IMR-90 (cell line): ENCODE results near the gene SUGCT. TPM values are rescaled to one million over a fixed set of nuclear protein-coding genes. Genes with fewer than 3 reads are reported as not detected.

Source experiments
- ATAC-seq: fragments of 200-7000 bp; cut with Tn5 transposase; 2 replicates; pipeline ENCODE4 v1.9.1; 2020; ENCODE audit warnings: low read depth, mild to moderate bottlenecking, moderate library complexity
- BruUV-seq: library from RNA; stranded (reverse); fragments of 400-500 nt; replicated peaks from 2 replicates; lab custom pipeline; 2021; lab: Mats Ljungman, UMichigan
- CTCF ChIA-PET: fragments of 300-600 bp; formaldehyde crosslinking; extraction: SDS; loops from one replicate; lab custom pipeline; 2021; ENCODE audit warnings: antibody characterized with exemption; lab: Yijun Ruan, JAX
- POLR2A ChIA-PET: fragments of 300-600 bp; sonication (Branson Sonifier 250); formaldehyde crosslinking; loops from one replicate; lab custom pipeline; 2022; ENCODE audit warnings: antibody characterized with exemption; ENCODE audit not compliant: unreplicated experiment; lab: Charles Lee
- DNase-seq: peaks from one replicate; pipeline ENCODE4 v3.0.0; 2013
- H2AFZ ChIP-seq: replicated peaks from 2 replicates; pipeline ENCODE3; 2013; ENCODE audit warnings: low read length, mild to moderate bottlenecking; ENCODE audit not compliant: poor library complexity
- H2AK5ac ChIP-seq: 2 replicates; pipeline ENCODE4 v1.6.1; 2013; ENCODE audit warnings: low read depth, low read length, inconsistent platforms
- H2AK9ac ChIP-seq: replicated peaks from 2 replicates; pipeline ENCODE3; 2013; ENCODE audit warnings: mild to moderate bottlenecking, low read depth, low read length, moderate library complexity; ENCODE audit not compliant: poor library complexity
- H2BK120ac ChIP-seq: 2 replicates; pipeline ENCODE4 v1.6.1; 2013; ENCODE audit warnings: low read depth, low read length, inconsistent platforms
- H2BK15ac ChIP-seq: 3 replicates; pipeline ENCODE4 v1.6.1; 2013; ENCODE audit warnings: low read depth, low read length, inconsistent platforms
- H2BK20ac ChIP-seq: 2 replicates; pipeline ENCODE4 v1.6.1; 2013; ENCODE audit warnings: low read depth, mild to moderate bottlenecking, inconsistent platforms, low read length, moderate library complexity
- H2BK5ac ChIP-seq: 2 replicates; pipeline ENCODE4 v1.6.1; 2013; ENCODE audit warnings: mild to moderate bottlenecking, low read depth, low read length, inconsistent platforms; ENCODE audit not compliant: poor library complexity, severe bottlenecking
- H3K14ac ChIP-seq: replicated peaks from 2 replicates; pipeline ENCODE4 v1.6.1; 2013; ENCODE audit warnings: low read depth, low read length, inconsistent platforms
- H3K18ac ChIP-seq: 2 replicates; pipeline ENCODE4 v1.6.1; 2013; ENCODE audit warnings: low read depth, low read length, control low read depth
- H3K23ac ChIP-seq: 2 replicates; pipeline ENCODE4 v1.6.1; 2013; ENCODE audit warnings: low read depth, low read length, inconsistent platforms
- H3K27ac ChIP-seq: 2 replicates; pipeline ENCODE4 v1.5.1; 2013; ENCODE audit warnings: mild to moderate bottlenecking, control low read depth, low read length; ENCODE audit not compliant: insufficient read depth
- H3K27me3 ChIP-seq: 2 replicates; pipeline ENCODE4 v1.6.1; 2013; ENCODE audit warnings: low read length; ENCODE audit not compliant: control insufficient read depth, insufficient read depth
- H3K36me3 ChIP-seq: 2 replicates; pipeline ENCODE4 v1.6.1; 2013; ENCODE audit warnings: low read length, mixed read lengths; ENCODE audit not compliant: control insufficient read depth, insufficient read depth
- H3K4ac ChIP-seq: 2 replicates; pipeline ENCODE4 v1.6.1; 2013; ENCODE audit warnings: low read depth, low read length, inconsistent platforms
- H3K4me1 ChIP-seq: 2 replicates; pipeline ENCODE4 v1.6.1; 2013; ENCODE audit warnings: low read length, mixed read lengths; ENCODE audit not compliant: control insufficient read depth, insufficient read depth
- H3K4me2 ChIP-seq: 2 replicates; pipeline ENCODE4 v1.6.1; 2013; ENCODE audit warnings: low read depth, mild to moderate bottlenecking, control low read depth, low read length, moderate library complexity
- H3K4me3 ChIP-seq: 2 replicates; pipeline ENCODE4 v1.5.1; 2013; ENCODE audit warnings: low read depth, mild to moderate bottlenecking, control low read depth, low read length, moderate library complexity; ENCODE audit not compliant: insufficient read depth
- H3K56ac ChIP-seq: 2 replicates; pipeline ENCODE4 v1.6.1; 2013; ENCODE audit warnings: low read length, inconsistent platforms; ENCODE audit not compliant: insufficient read depth; ENCODE audit errors: extremely low read depth
- H3K79me1 ChIP-seq, 2 experiments: 2 replicates each; pipeline ENCODE4 v1.6.1; 2013; ENCODE audit warnings: low read length in 2 of 2, inconsistent platforms in 1 of 2, low read depth in 1 of 2
- H3K9ac ChIP-seq: 2 replicates; pipeline ENCODE4 v1.6.1; 2013; ENCODE audit warnings: low read depth, low read length, control low read depth
- H3K9me1 ChIP-seq: 2 replicates; pipeline ENCODE4 v1.6.1; 2013; ENCODE audit warnings: low read length, inconsistent platforms; ENCODE audit not compliant: insufficient read depth
- H3K9me3 ChIP-seq: 2 replicates; pipeline ENCODE4 v1.6.1; 2013; ENCODE audit warnings: low read length; ENCODE audit not compliant: control insufficient read depth, insufficient read depth
- H4K20me1 ChIP-seq: 2 replicates; pipeline ENCODE4 v1.6.1; 2013; ENCODE audit warnings: low read length, inconsistent platforms; ENCODE audit not compliant: insufficient read depth
- H4K5ac ChIP-seq: 2 replicates; pipeline ENCODE4 v1.6.1; 2013; ENCODE audit warnings: mild to moderate bottlenecking, low read depth, low read length, control low read depth
- H4K8ac ChIP-seq, 2 experiments: 2 replicates each; pipeline ENCODE4 v1.6.1; 2013; ENCODE audit warnings: low read depth in 2 of 2, low read length in 2 of 2, control low read depth in 1 of 2, inconsistent platforms in 1 of 2
- H4K91ac ChIP-seq: 2 replicates; pipeline ENCODE4 v1.6.1; 2013; ENCODE audit warnings: low read depth, low read length, inconsistent platforms; ENCODE audit not compliant: insufficient read depth
- CEBPB ChIP-seq: IDR thresholded peaks from 2 replicates; pipeline ENCODE4 v1.6.1; 2012; ENCODE audit warnings: low read depth, low read length, improper control_type of control experiment
- RCOR1 ChIP-seq: IDR thresholded peaks from 2 replicates; pipeline ENCODE4 v1.6.1; 2012; ENCODE audit warnings: mild to moderate bottlenecking, low read length, improper control_type of control experiment; ENCODE audit not compliant: insufficient replicate concordance
- WGBS, 2 experiments: methylation state at CpG; one replicate each; pipeline versions ENCODE4 v1.1.5 to v1.1.7; 2013; ENCODE audit warnings: missing lambda C conversion rate in 2 of 2; ENCODE audit not compliant: insufficient read length in 1 of 2; ENCODE audit errors: extremely low coverage in 2 of 2; 5-methylcytosine and 5-hydroxymethylcytosine counted together
- dilution Hi-C: fragments of 300-500 bp; cut with HindIII; formaldehyde crosslinking; loops from one replicate; pipeline ENCODE4 v1.14.3; 2018; ENCODE audit warnings: low sequenced_read_pairs; ENCODE audit not compliant: unreplicated experiment
- in situ Hi-C: fragments of 300-500 bp; cut with MboI; formaldehyde crosslinking; loops from 3 replicates; pipeline ENCODE4 v1.14.3; 2019; ENCODE audit warnings: low sequenced_read_pairs, inconsistent platforms, mixed read lengths
- intact Hi-C: fragments of 100-400 bp; cut with micrococcal nuclease; formaldehyde crosslinking; loops from 2 replicates; pipeline ENCODE4 v1.10.0; 2022
- polyA plus RNA-seq, 3 experiments: library from polyadenylated mRNA; depleted of rRNA; stranded (reverse); fragments of >200 nt; gene quantifications; 2 replicates each; pipeline ENCODE4 v1.2.3, GENCODE V29; 2012; ENCODE audit warnings: low replicate concordance in 1 of 3
- total RNA-seq: library from RNA; depleted of rRNA; stranded (reverse); fragments of >200 nt; gene quantifications from 2 replicates; pipeline ENCODE4 v1.2.3, GENCODE V29; 2012

SUGCT gene
- total and polyA plus RNA-seq, 2 of the 4 experiments (the other 2 are of a cell fraction) = 5.9 to 8.3 TPM

GRCh38 chr7:40429826-40430225, 295.0 kb downstream of the SUGCT start:
- WGBS, 2 experiments = no CpG with 5 or more reads among the region's 2 CpGs
- in situ Hi-C loops = no loop called here
- Histone ChIP-seq H2BK15ac (no peak overlapping the region), H4K91ac (no peak overlapping the region), H3K14ac (no peak overlapping the region), H3K27ac (no peak overlapping the region), H2AFZ (no peak overlapping the region), H2BK120ac (no peak overlapping the region), H3K79me1 (no peaks in the 10 kb centered on the region), H2AK9ac (no peak overlapping the region), H4K8ac (no peak overlapping the region), H2BK5ac (no peak overlapping the region), H4K5ac (no peak overlapping the region), H4K20me1 (no peaks in the 10 kb centered on the region), H3K4me1 (no peaks in the 10 kb centered on the region), H3K9ac (no peak overlapping the region), H3K23ac (no peak overlapping the region), H3K9me1 (no peaks in the 10 kb centered on the region), H3K56ac (no peak overlapping the region), H3K9me3 (peaks cover 2% of the 10 kb centered on the region), H3K4me2 (no peak overlapping the region), H3K4ac (no peak overlapping the region), H2BK20ac (no peak overlapping the region), H3K18ac (no peak overlapping the region), H3K4me3 (no peak overlapping the region), H3K27me3 (no peaks in the 10 kb centered on the region), H2AK5ac (no peak overlapping the region), H3K36me3 (no peaks in the 10 kb centered on the region)
- no peak for ATAC-seq
- ChIA-PET CTCF (no interaction called here), POLR2A (no interaction called here)
- TF ChIP-seq RCOR1 (no peak), CEBPB (peak; percentile 78)
- no TSS peak for BruUV-seq
- peak; percentile 14 for DNase-seq
- dilution Hi-C loops = no loop called here
- intact Hi-C loops = no loop called here
